ENCODE measurements around the gene GNAI1.

DNA sequence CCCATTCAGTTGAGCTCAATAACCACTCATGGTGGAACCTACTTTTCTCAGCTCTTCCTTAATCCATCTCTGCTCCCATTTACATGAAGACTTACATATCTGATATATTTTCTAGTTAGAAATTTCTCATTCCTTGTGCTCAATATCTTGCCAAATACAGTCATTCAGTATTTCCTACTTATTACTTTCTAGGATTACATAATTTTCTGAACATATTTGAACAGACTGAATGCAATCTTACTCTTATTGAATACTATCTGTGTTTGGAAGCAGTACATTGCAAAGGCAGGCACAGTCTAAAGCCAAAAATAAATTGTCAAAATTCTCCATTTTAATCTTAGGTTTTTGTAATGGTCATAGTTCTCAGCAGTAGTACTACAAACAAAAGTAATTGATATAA, 126.0 kb downstream of the GNAI1 start:
- TF ChIP-seq, protein P1, sequence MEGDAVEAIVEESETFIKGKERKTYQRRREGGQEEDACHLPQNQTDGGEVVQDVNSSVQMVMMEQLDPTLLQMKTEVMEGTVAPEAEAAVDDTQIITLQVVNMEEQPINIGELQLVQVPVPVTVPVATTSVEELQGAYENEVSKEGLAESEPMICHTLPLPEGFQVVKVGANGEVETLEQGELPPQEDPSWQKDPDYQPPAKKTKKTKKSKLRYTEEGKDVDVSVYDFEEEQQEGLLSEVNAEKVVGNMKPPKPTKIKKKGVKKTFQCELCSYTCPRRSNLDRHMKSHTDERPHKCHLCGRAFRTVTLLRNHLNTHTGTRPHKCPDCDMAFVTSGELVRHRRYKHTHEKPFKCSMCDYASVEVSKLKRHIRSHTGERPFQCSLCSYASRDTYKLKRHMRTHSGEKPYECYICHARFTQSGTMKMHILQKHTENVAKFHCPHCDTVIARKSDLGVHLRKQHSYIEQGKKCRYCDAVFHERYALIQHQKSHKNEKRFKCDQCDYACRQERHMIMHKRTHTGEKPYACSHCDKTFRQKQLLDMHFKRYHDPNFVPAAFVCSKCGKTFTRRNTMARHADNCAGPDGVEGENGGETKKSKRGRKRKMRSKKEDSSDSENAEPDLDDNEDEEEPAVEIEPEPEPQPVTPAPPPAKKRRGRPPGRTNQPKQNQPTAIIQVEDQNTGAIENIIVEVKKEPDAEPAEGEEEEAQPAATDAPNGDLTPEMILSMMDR (conservative IDR thresholded peaks at IDR 0.05 in 1 of 2, IDR thresholded peaks at IDR 0.05 in 1 of 2; ENCODE audit: extremely low read depth in 1 of 2, insufficient read depth in 1 of 2, low read depth in 1 of 2, low read length in 2 of 2) = no peak
- no peak for TF ChIP-seq EZH2 (IDR thresholded peaks at IDR 0.05; ENCODE audit: borderline replicate concordance, low read length)

Measured in mammary epithelial cell (primary cell).